HUES6 (cell line): ENCODE measurements around the gene PRKACA.

Experiments
- H3K27ac ChIP-seq: 2 replicates; pipeline ENCODE4 v1.7.0; 2013; ENCODE audit warnings: low read depth, mild to moderate bottlenecking, low read length, inconsistent platforms
- H3K27me3 ChIP-seq: 2 replicates; pipeline ENCODE4 v1.6.1; 2013; ENCODE audit warnings: low read length; ENCODE audit not compliant: control insufficient read depth, insufficient read depth
- H3K36me3 ChIP-seq: 2 replicates; pipeline ENCODE4 v1.6.1; 2013; ENCODE audit warnings: low read length; ENCODE audit not compliant: control insufficient read depth, insufficient read depth
- H3K4me1 ChIP-seq: 2 replicates; pipeline ENCODE4 v1.6.1; 2013; ENCODE audit warnings: low read length; ENCODE audit not compliant: control insufficient read depth, insufficient read depth
- H3K4me3 ChIP-seq: 2 replicates; pipeline ENCODE4 v1.5.1; 2013; ENCODE audit warnings: low read depth, low read length
- H3K9ac ChIP-seq: one replicate; pipeline ENCODE4 v1.6.1; 2013; ENCODE audit warnings: mild to moderate bottlenecking, low read length
- H3K9me3 ChIP-seq: 2 replicates; pipeline ENCODE4 v1.6.1; 2013; ENCODE audit warnings: low read depth, low read length; ENCODE audit not compliant: control insufficient read depth, insufficient read depth

PRKACA gene

GRCh38 chr19:14090509-14091080 lies 27.0 kb downstream of the PRKACA start, which contains the start of gene SAMD1:
TSS of gene SAMD1 (minus strand) at chr19:14090751.
- peaks cover 9% of the 10 kb centered on the region for H3K4me1 ChIP-seq
- peak within 1 kb of the TSS; percentile 61 for H3K9ac ChIP-seq
- H3K4me3 ChIP-seq: peak within 1 kb of the TSS; percentile 88
- peaks cover 8% of the 10 kb centered on the region for H3K9me3 ChIP-seq
- H3K27me3 ChIP-seq: peaks cover 14% of the 10 kb centered on the region
- H3K36me3 ChIP-seq: peaks cover 11% of the 10 kb centered on the region
- H3K27ac ChIP-seq: peak within 1 kb of the TSS; percentile 30; the same call in 1 of the 2 replicates

- peaks cover 14% of the 10 kb centered on the region for H3K27me3 ChIP-seq
- H3K9ac ChIP-seq: peak overlapping the region; percentile 45
- H3K36me3 ChIP-seq: peaks cover 11% of the 10 kb centered on the region
- peak overlapping the region; percentile 67 for H3K4me3 ChIP-seq
- H3K9me3 ChIP-seq: peaks cover 8% of the 10 kb centered on the region
- no peak overlapping the region for H3K27ac ChIP-seq
- peaks cover 16% of the 10 kb centered on the region for H3K4me1 ChIP-seq
These were observed 27.7 kb downstream of the PRKACA start for GRCh38 chr19:14089662-14090508.

GRCh38 chr19:14089412-14089661 lies 28.2 kb downstream of the PRKACA start:
- Histone ChIP-seq H3K36me3 (peaks cover 11% of the 10 kb centered on the region), H3K9ac (no peak overlapping the region), H3K9me3 (peaks cover 8% of the 10 kb centered on the region), H3K27ac (no peak overlapping the region), H3K4me3 (peak overlapping the region; percentile 67), H3K27me3 (peaks cover 14% of the 10 kb centered on the region), H3K4me1 (peaks cover 17% of the 10 kb centered on the region)

- H3K9me3 ChIP-seq: peaks cover 8% of the 10 kb centered on the region
- H3K27ac ChIP-seq: no peak overlapping the region
- peaks cover 11% of the 10 kb centered on the region for H3K36me3 ChIP-seq
- peaks cover 17% of the 10 kb centered on the region for H3K4me1 ChIP-seq
- peaks cover 14% of the 10 kb centered on the region for H3K27me3 ChIP-seq
- H3K4me3 ChIP-seq: peak overlapping the region; percentile 67
- no peak overlapping the region for H3K9ac ChIP-seq
These were observed 28.7 kb downstream of the PRKACA start for GRCh38 chr19:14088634-14089411.

GRCh38 chr19:14086098-14086497 lies 31.5 kb downstream of the PRKACA start:
- no peak overlapping the region for H3K9ac ChIP-seq
- H3K27me3 ChIP-seq: peaks cover 14% of the 10 kb centered on the region
- H3K27ac ChIP-seq: no peak overlapping the region
- peaks cover 11% of the 10 kb centered on the region for H3K36me3 ChIP-seq
- peak overlapping the region; percentile 63 for H3K4me3 ChIP-seq
- no peaks in the 10 kb centered on the region for H3K9me3 ChIP-seq
- H3K4me1 ChIP-seq: peaks cover 17% of the 10 kb centered on the region

- Histone ChIP-seq H3K9ac (peak within 1 kb of the TSS; percentile 57), H3K36me3 (peaks cover 11% of the 10 kb centered on the region), H3K27me3 (peaks cover 14% of the 10 kb centered on the region), H3K27ac (no peak within 1 kb of the TSS), H3K4me1 (peaks cover 17% of the 10 kb centered on the region), H3K4me3 (peak within 1 kb of the TSS; percentile 63), H3K9me3 (no peaks in the 10 kb centered on the region)
These were observed 32.1 kb downstream of the PRKACA start, which contains the start of gene C19orf67 for GRCh38 chr19:14085309-14085995. TSS of gene C19orf67 (minus strand) at chr19:14085783. CDS start at chr19:14085627, 156 bp downstream.

- Histone ChIP-seq H3K4me1 (peaks cover 10% of the 10 kb centered on the region; the same call in 1 of the 2 replicates), H3K9ac (no peak overlapping the region), H3K36me3 (no peaks in the 10 kb centered on the region; the same call in 1 of the 2 replicates), H3K27me3 (0 out of 2 replicates have a peak, but pooled peaks cover 3% of the 10 kb centered on the region), H3K9me3 (no peaks in the 10 kb centered on the region), H3K4me3 (no peak overlapping the region), H3K27ac (no peak overlapping the region)
These were observed 34.9 kb downstream of the PRKACA start for GRCh38 chr19:14082675-14082960.

GRCh38 chr19:14081797-14082674 lies 35.5 kb downstream of the PRKACA start:
- peaks cover 10% of the 10 kb centered on the region; the same call in 1 of the 2 replicates for H3K4me1 ChIP-seq
- H3K9me3 ChIP-seq: no peaks in the 10 kb centered on the region
- peaks cover 8% of the 10 kb centered on the region; the same call in 1 of the 2 replicates for H3K27me3 ChIP-seq
- no peak overlapping the region for H3K27ac ChIP-seq
- H3K9ac ChIP-seq: peak overlapping the region; percentile 30
- peak overlapping the region; percentile 85 for H3K4me3 ChIP-seq
- no peaks in the 10 kb centered on the region; the same call in 1 of the 2 replicates for H3K36me3 ChIP-seq

- peaks cover 10% of the 10 kb centered on the region; the same call in 1 of the 2 replicates for H3K4me1 ChIP-seq
These were observed 36.4 kb downstream of the PRKACA start for GRCh38 chr19:14080887-14081796.

More at GRCh38 chr19:14080887-14081796, 36.4 kb downstream of the PRKACA start:
- no peaks in the 10 kb centered on the region for H3K36me3 ChIP-seq
- no peak overlapping the region for H3K27ac ChIP-seq
- H3K4me3 ChIP-seq: peak overlapping the region; percentile 85
- H3K27me3 ChIP-seq: peaks cover 7% of the 10 kb centered on the region; the same call in 1 of the 2 replicates
- H3K9ac ChIP-seq: peak overlapping the region; percentile 47
- H3K9me3 ChIP-seq: no peaks in the 10 kb centered on the region
